GM19239 (cell line): ENCODE measurements around the gene MAOA.
"Not testable (repeated sequence)": the region's sequence is repeated elsewhere in the genome, so short reads cannot be mapped to it uniquely, and the experiment has no call there.

Experiments used
- DNase-seq: peaks from one replicate; pipeline ENCODE4 v3.0.0; 2011; ENCODE audit warnings: low spot score; ENCODE audit not compliant: insufficient read length
- FAIRE-seq: peaks from 2 replicates; lab custom pipeline; 2011; peaks lifted over from hg19 to GRCh38; lab: Jason Lieb, UNC

The MAOA gene

GRCh38 chrX:43661521-43662240, 5.6 kb downstream of the MAOA start:
- DNase-seq (no peak), FAIRE-seq (no peak)

GRCh38 chrX:43663173-43663572, 7.1 kb downstream of the MAOA start:
- DNase-seq, result no peak
- FAIRE-seq, result no peak

GRCh38 chrX:43664258-43664657, 8.2 kb downstream of the MAOA start:
- FAIRE-seq (no peak), DNase-seq (no peak)

GRCh38 chrX:43664708-43665107, 8.6 kb downstream of the MAOA start:
- no peak for FAIRE-seq

GRCh38 chrX:43666311-43666912, 10.3 kb downstream of the MAOA start:
- no peak for DNase-seq
- FAIRE-seq, result no peak

More at GRCh38 chrX:43664708-43665107, 8.6 kb downstream of the MAOA start:
- DNase-seq, result no peak

- not testable (repeated sequence) for FAIRE-seq, DNase-seq
These were observed 20.0 kb downstream of the MAOA start for GRCh38 chrX:43675965-43676628.

GRCh38 chrX:43676971-43677572, 21.0 kb downstream of the MAOA start:
- DNase-seq (no peak), FAIRE-seq (no peak)

GRCh38 chrX:43677993-43678392, 21.9 kb downstream of the MAOA start:
- no peak for DNase-seq
- FAIRE-seq, result no peak

GRCh38 chrX:43679058-43679457, 23.0 kb downstream of the MAOA start:
- no peak for FAIRE-seq
- no peak for DNase-seq

GRCh38 chrX:43679778-43680177, 23.7 kb downstream of the MAOA start:
- DNase-seq, result no peak
- FAIRE-seq, result no peak

- DNase-seq (no peak), FAIRE-seq (no peak)
These were observed 26.6 kb downstream of the MAOA start for GRCh38 chrX:43682726-43683125.

- no peak for FAIRE-seq
- DNase-seq, result no peak
These were observed 29.1 kb downstream of the MAOA start for GRCh38 chrX:43685221-43685620.

GRCh38 chrX:43688586-43688985, 32.5 kb downstream of the MAOA start:
- no peak for FAIRE-seq

GRCh38 chrX:43693602-43694406, 37.7 kb downstream of the MAOA start:
- DNase-seq, result no peak
- FAIRE-seq, result no peak

More at GRCh38 chrX:43688586-43688985, 32.5 kb downstream of the MAOA start:
- DNase-seq, result no peak

GRCh38 chrX:43699475-43699874, 43.4 kb downstream of the MAOA start:
- FAIRE-seq, result no peak

GRCh38 chrX:43702079-43702524, 46.0 kb downstream of the MAOA start:
- no peak for FAIRE-seq
- no peak for DNase-seq

More at GRCh38 chrX:43699475-43699874, 43.4 kb downstream of the MAOA start:
- no peak for DNase-seq

- no peak for DNase-seq
- no peak for FAIRE-seq
These were observed 46.6 kb downstream of the MAOA start for GRCh38 chrX:43702660-43703059.

- FAIRE-seq, result no peak
- no peak for DNase-seq
These were observed 47.2 kb downstream of the MAOA start for GRCh38 chrX:43703211-43703791.

- no peak for DNase-seq
- FAIRE-seq, result no peak
These were observed 50.8 kb downstream of the MAOA start for GRCh38 chrX:43706786-43707370.
